Testis (tissue), 3 donors: ENCODE measurements around the gene NTNG2. TPM values are rescaled to one million over a fixed set of nuclear protein-coding genes. Genes with fewer than 3 reads are reported as not detected.

Experiments used
- DNase-seq: peaks from one replicate; pipeline ENCODE4 v3.0.0-alpha.2; 2019
- H3K27ac ChIP-seq, 2 donors: fragments of 200-600 bp; sonication (generic); one replicate each; pipeline ENCODE4 v1.5.1; 2019
- H3K27me3 ChIP-seq: fragments of 200-600 bp; sonication (generic); one replicate; pipeline ENCODE4 v1.5.1; 2019
- H3K36me3 ChIP-seq: fragments of 200-600 bp; sonication (generic); one replicate; pipeline ENCODE4 v1.5.1; 2017; ENCODE audit warnings: low read depth; ENCODE audit errors: missing control alignments
- H3K4me1 ChIP-seq: fragments of 200-600 bp; sonication (generic); one replicate; pipeline ENCODE4 v1.5.1; 2019
- H3K4me3 ChIP-seq, 2 donors: fragments of 200-600 bp; sonication (generic); one replicate each; pipeline ENCODE4 v1.5.1; 2017 to 2019
- H3K9me3 ChIP-seq: fragments of 200-600 bp; sonication (generic); one replicate; pipeline ENCODE4 v1.5.1; 2017
- CTCF ChIP-seq, 3 experiments: fragments of 450-650 bp in 2 of 3; fragments of 200-600 bp in 1 of 3; sonication (generic) in 1 of 3; IDR thresholded peaks; one replicate each; pipeline ENCODE4 v1.5.1; 2016 to 2019; ENCODE audit warnings: antibody characterized with exemption in 3 of 3, mild to moderate bottlenecking in 2 of 3, moderate library complexity in 1 of 3
- POLR2A ChIP-seq: fragments of 450-650 bp; IDR thresholded peaks from one replicate; pipeline ENCODE4 v1.6.1; 2017; ENCODE audit warnings: antibody characterized with exemption, mild to moderate bottlenecking, moderate library complexity
- WGBS, 2 donors: methylation state at CpG; one replicate each; pipeline ENCODE4 v1.1.5; 2018; 5-methylcytosine and 5-hydroxymethylcytosine counted together
- intact Hi-C: fragments of 100-400 bp; cut with DNase I; formaldehyde crosslinking; loops from one replicate; pipeline ENCODE4 v1.15.1; 2023; ENCODE audit warnings: low total_unique reads
- polyA plus RNA-seq: library from polyadenylated mRNA; stranded (reverse); fragments of 350-450 nt; fragmentation: Illumina TruSeq; extraction: RNeasy Lipid Tissue Mini Kit (QIAGEN cat#74804); gene quantifications from one replicate; pipeline ENCODE4 v1.2.3, GENCODE V29; 2014; ENCODE audit warnings: low read depth, low replicate concordance; ENCODE audit not compliant: insufficient read depth
- total RNA-seq, 2 donors: library from RNA; depleted of rRNA; stranded (reverse); fragments of >200 nt; gene quantifications; one replicate each; pipeline ENCODE4 v1.2.3, GENCODE V29; 2016

The NTNG2 gene
- total and polyA plus RNA-seq, 3 donors from 2014 or later: 3.3 to 29.0 (median 23.7) TPM

GRCh38 chr9:132124800-132125199 is 37.1 kb upstream of the NTNG2 start:
- TF ChIP-seq CTCF (IDR thresholded peaks at IDR 0.05) (no peak), POLR2A (no peak)
- no peaks in the 10 kb centered on the region for H3K4me1 ChIP-seq
- no peak overlapping the region for H3K4me3 ChIP-seq
- no peak overlapping the region for H3K27ac ChIP-seq
- WGBS, 2 donors: 50 to 51% methylated on average over 6 of the region's 6 CpGs
- no peaks in the 10 kb centered on the region for H3K36me3 ChIP-seq
- intact Hi-C loops: no loop called here
- no peaks in the 10 kb centered on the region for H3K9me3 ChIP-seq
- no peaks in the 10 kb centered on the region for H3K27me3 ChIP-seq
- DNase-seq: no peak

- no peaks in the 10 kb centered on the region for H3K4me1 ChIP-seq
- H3K4me3 ChIP-seq: no peak overlapping the region
- no peak overlapping the region for H3K27ac ChIP-seq
- no peaks in the 10 kb centered on the region for H3K27me3 ChIP-seq
- DNase-seq: no peak
- no peaks in the 10 kb centered on the region for H3K9me3 ChIP-seq
- 52 to 58% methylated on average over 6 to 7 of the region's 7 CpGs for WGBS, 2 donors
- no peaks in the 10 kb centered on the region for H3K36me3 ChIP-seq
- intact Hi-C loops: no loop called here
- TF ChIP-seq CTCF (IDR thresholded peaks at IDR 0.05): no peak
These were observed 36.5 kb upstream of the NTNG2 start for GRCh38 chr9:132125361-132125760.

- Histone ChIP-seq H3K36me3 (no peaks in the 10 kb centered on the region), H3K9me3 (no peaks in the 10 kb centered on the region), H3K4me3 (no peak overlapping the region), H3K27me3 (no peaks in the 10 kb centered on the region), H3K27ac (no peak overlapping the region), H3K4me1 (no peaks in the 10 kb centered on the region)
- intact Hi-C loops: no loop called here
- 66 to 68% methylated on average over 20 of the region's 20 CpGs for WGBS, 2 donors
- no peak for DNase-seq
- no peak for TF ChIP-seq POLR2A
- no peak for TF ChIP-seq CTCF (IDR thresholded peaks at IDR 0.05)
These were observed 35.7 kb upstream of the NTNG2 start for GRCh38 chr9:132125944-132126679.

GRCh38 chr9:132126680-132127236 is 35.1 kb upstream of the NTNG2 start:
- no peaks in the 10 kb centered on the region for H3K9me3 ChIP-seq
- TF ChIP-seq CTCF (IDR thresholded peaks at IDR 0.05) (no peak), POLR2A (no peak)
- intact Hi-C loops: no loop called here
- no peaks in the 10 kb centered on the region for H3K4me1 ChIP-seq
- H3K27me3 ChIP-seq: no peaks in the 10 kb centered on the region
- no peak for DNase-seq
- H3K27ac ChIP-seq: no peak overlapping the region
- no peak overlapping the region for H3K4me3 ChIP-seq
- no peaks in the 10 kb centered on the region for H3K36me3 ChIP-seq
- WGBS, 2 donors: 67 to 78% methylated on average over 12 to 13 of the region's 13 CpGs
